Measurements from ENCODE around the gene PRADC1. TPM values are rescaled to one million over a fixed set of nuclear protein-coding genes. Genes with fewer than 3 reads are reported as not detected.
"Not testable (repeated sequence)": the region's sequence is repeated elsewhere in the genome, so short reads cannot be mapped to it uniquely, and the experiment has no call there.

The PRADC1 gene
- total RNA-seq, 1 experiment from 2014 or later, result 35.4 TPM

GRCh38 chr2:73210696-73211095 is 22.3 kb downstream of the PRADC1 start:
- no peak overlapping the region for H3K27ac ChIP-seq (ENCODE audit: low read length)
- no peaks in the 10 kb centered on the region for H3K9me2 ChIP-seq (replicated peaks; ENCODE audit: insufficient read depth, low read length)
- H3K4me3 ChIP-seq (ENCODE audit: low read length), result no peak overlapping the region
- no peak overlapping the region for H2AFZ ChIP-seq (ENCODE audit: low read length)
- no peak for DNase-seq
- H3K9me3 ChIP-seq (ENCODE audit: low read length), result no peaks in the 10 kb centered on the region
- peaks cover 23% of the 10 kb centered on the region for H3K4me1 ChIP-seq (ENCODE audit: low read length)
- H3K9ac ChIP-seq (ENCODE audit: low read length), result no peak overlapping the region
- no peaks in the 10 kb centered on the region for H3K27me3 ChIP-seq (ENCODE audit: low read length)
- H3K36me3 ChIP-seq (ENCODE audit: insufficient read depth, low read length), result no peaks in the 10 kb centered on the region
- H3K4me2 ChIP-seq (ENCODE audit: low read depth, low read length, poor library complexity, severe bottlenecking), result no peak overlapping the region
- H4K20me1 ChIP-seq (ENCODE audit: insufficient read depth, low read depth, low read length), result no peaks in the 10 kb centered on the region
- H3K79me2 ChIP-seq (ENCODE audit: low read length), result peaks cover 15% of the 10 kb centered on the region

- Histone ChIP-seq H3K4me2 (ENCODE audit: low read depth, low read length, poor library complexity, severe bottlenecking) (no peak overlapping the region), H4K20me1 (ENCODE audit: insufficient read depth, low read depth, low read length) (no peaks in the 10 kb centered on the region), H3K27me3 (ENCODE audit: low read length) (no peaks in the 10 kb centered on the region), H3K79me2 (ENCODE audit: low read length) (peaks cover 8% of the 10 kb centered on the region), H3K4me3 (ENCODE audit: low read length) (no peak overlapping the region), H3K9ac (ENCODE audit: low read length) (no peak overlapping the region), H3K9me3 (ENCODE audit: low read length) (no peaks in the 10 kb centered on the region), H3K9me2 (replicated peaks; ENCODE audit: insufficient read depth, low read length) (no peaks in the 10 kb centered on the region), H2AFZ (ENCODE audit: low read length) (no peak overlapping the region), H3K36me3 (ENCODE audit: insufficient read depth, low read length) (no peaks in the 10 kb centered on the region), H3K27ac (ENCODE audit: low read length) (no peak overlapping the region), H3K4me1 (ENCODE audit: low read length) (peaks cover 16% of the 10 kb centered on the region)
- DNase-seq, result no peak
Observed at GRCh38 chr2:73210019-73210418, 23.0 kb downstream of the PRADC1 start.

GRCh38 chr2:73208258-73208657 is 24.8 kb downstream of the PRADC1 start:
- H3K9ac ChIP-seq (ENCODE audit: low read length), result no peak overlapping the region
- no peaks in the 10 kb centered on the region for H3K9me3 ChIP-seq (ENCODE audit: low read length)
- DNase-seq, result no peak
- H3K36me3 ChIP-seq (ENCODE audit: insufficient read depth, low read length), result no peaks in the 10 kb centered on the region
- no peak overlapping the region for H3K4me3 ChIP-seq (ENCODE audit: low read length)
- peaks cover 8% of the 10 kb centered on the region for H3K4me1 ChIP-seq (ENCODE audit: low read length)
- no peak overlapping the region for H3K4me2 ChIP-seq (ENCODE audit: low read depth, low read length, poor library complexity, severe bottlenecking)
- H4K20me1 ChIP-seq (ENCODE audit: insufficient read depth, low read depth, low read length), result no peaks in the 10 kb centered on the region
- H3K79me2 ChIP-seq (ENCODE audit: low read length), result no peaks in the 10 kb centered on the region
- H3K27ac ChIP-seq (ENCODE audit: low read length), result no peak overlapping the region
- H3K9me2 ChIP-seq (replicated peaks; ENCODE audit: insufficient read depth, low read length), result no peaks in the 10 kb centered on the region
- H2AFZ ChIP-seq (ENCODE audit: low read length), result no peak overlapping the region
- H3K27me3 ChIP-seq (ENCODE audit: low read length), result no peaks in the 10 kb centered on the region

GRCh38 chr2:73205611-73206010 is 27.4 kb downstream of the PRADC1 start:
- H3K9ac ChIP-seq (ENCODE audit: low read length), result no peak overlapping the region
- H4K20me1 ChIP-seq (ENCODE audit: insufficient read depth, low read depth, low read length), result no peaks in the 10 kb centered on the region
- DNase-seq, result no peak
- no peak overlapping the region for H2AFZ ChIP-seq (ENCODE audit: low read length)
- H3K4me3 ChIP-seq (ENCODE audit: low read length), result no peak overlapping the region
- H3K36me3 ChIP-seq (ENCODE audit: insufficient read depth, low read length), result no peaks in the 10 kb centered on the region
- no peak overlapping the region for H3K4me2 ChIP-seq (ENCODE audit: low read depth, low read length, poor library complexity, severe bottlenecking)
- no peaks in the 10 kb centered on the region for H3K27me3 ChIP-seq (ENCODE audit: low read length)
- no peaks in the 10 kb centered on the region for H3K9me2 ChIP-seq (replicated peaks; ENCODE audit: insufficient read depth, low read length)
- no peaks in the 10 kb centered on the region for H3K9me3 ChIP-seq (ENCODE audit: low read length)
- H3K27ac ChIP-seq (ENCODE audit: low read length), result no peak overlapping the region
- H3K4me1 ChIP-seq (ENCODE audit: low read length), result no peaks in the 10 kb centered on the region
- H3K79me2 ChIP-seq (ENCODE audit: low read length), result no peaks in the 10 kb centered on the region

- DNase-seq, result no peak
- no peaks in the 10 kb centered on the region for H3K36me3 ChIP-seq (ENCODE audit: insufficient read depth, low read length)
- H3K9ac ChIP-seq (ENCODE audit: low read length), result no peak overlapping the region
- H3K4me2 ChIP-seq (ENCODE audit: low read depth, low read length, poor library complexity, severe bottlenecking), result no peak overlapping the region
- no peak overlapping the region for H3K27ac ChIP-seq (ENCODE audit: low read length)
- no peak overlapping the region for H2AFZ ChIP-seq (ENCODE audit: low read length)
- H3K27me3 ChIP-seq (ENCODE audit: low read length), result no peaks in the 10 kb centered on the region
- H3K9me2 ChIP-seq (replicated peaks; ENCODE audit: insufficient read depth, low read length), result no peaks in the 10 kb centered on the region
- no peaks in the 10 kb centered on the region for H3K79me2 ChIP-seq (ENCODE audit: low read length)
- no peaks in the 10 kb centered on the region for H3K9me3 ChIP-seq (ENCODE audit: low read length)
- no peaks in the 10 kb centered on the region for H4K20me1 ChIP-seq (ENCODE audit: insufficient read depth, low read depth, low read length)
- no peaks in the 10 kb centered on the region for H3K4me1 ChIP-seq (ENCODE audit: low read length)
- H3K4me3 ChIP-seq (ENCODE audit: low read length), result no peak overlapping the region
Observed at GRCh38 chr2:73203055-73203681, 29.9 kb downstream of the PRADC1 start.

- H3K27ac ChIP-seq (ENCODE audit: low read length), result no peak within 1 kb of the TSS
- H3K9me3 ChIP-seq (ENCODE audit: low read length), result no peaks in the 10 kb centered on the region
- no peaks in the 10 kb centered on the region for H4K20me1 ChIP-seq (ENCODE audit: insufficient read depth, low read depth, low read length)
- H3K9ac ChIP-seq (ENCODE audit: low read length), result no peak within 1 kb of the TSS
- H3K36me3 ChIP-seq (ENCODE audit: insufficient read depth, low read length), result no peaks in the 10 kb centered on the region
- no peak within 1 kb of the TSS for H3K4me3 ChIP-seq (ENCODE audit: low read length)
- no peaks in the 10 kb centered on the region for H3K27me3 ChIP-seq (ENCODE audit: low read length)
- no peaks in the 10 kb centered on the region for H3K79me2 ChIP-seq (ENCODE audit: low read length)
- no peaks in the 10 kb centered on the region for H3K9me2 ChIP-seq (replicated peaks; ENCODE audit: insufficient read depth, low read length)
- no peak within 1 kb of the TSS for H3K4me2 ChIP-seq (ENCODE audit: low read depth, low read length, poor library complexity, severe bottlenecking)
- H2AFZ ChIP-seq (ENCODE audit: low read length), result no peak within 1 kb of the TSS
- no peak for DNase-seq
- H3K4me1 ChIP-seq (ENCODE audit: low read length), result no peaks in the 10 kb centered on the region
Observed at GRCh38 chr2:73202156-73203054, 30.6 kb downstream of the PRADC1 start, which contains the start of gene NOTO. Gene NOTO (plus strand): TSS chr2:73202574. CDS start chr2:73202667, 93 bp downstream.

- H3K9ac ChIP-seq (ENCODE audit: low read length); H4K20me1 ChIP-seq (ENCODE audit: insufficient read depth, low read depth, low read length); H3K36me3 ChIP-seq (ENCODE audit: insufficient read depth, low read length): not testable (repeated sequence)
Observed at GRCh38 chr2:73200281-73200680, 32.8 kb downstream of the PRADC1 start.

GRCh38 chr2:73197579-73197978 is 35.5 kb downstream of the PRADC1 start:
- Histone ChIP-seq H3K36me3 (ENCODE audit: insufficient read depth, low read length) (no peaks in the 10 kb centered on the region), H3K9ac (ENCODE audit: low read length) (no peak overlapping the region), H2AFZ (ENCODE audit: low read length) (no peak overlapping the region), H3K4me2 (ENCODE audit: low read depth, low read length, poor library complexity, severe bottlenecking) (no peak overlapping the region), H4K20me1 (ENCODE audit: insufficient read depth, low read depth, low read length) (no peaks in the 10 kb centered on the region), H3K4me1 (ENCODE audit: low read length) (no peaks in the 10 kb centered on the region), H3K9me2 (replicated peaks; ENCODE audit: insufficient read depth, low read length) (no peaks in the 10 kb centered on the region), H3K9me3 (ENCODE audit: low read length) (no peaks in the 10 kb centered on the region), H3K4me3 (ENCODE audit: low read length) (no peak overlapping the region), H3K27ac (ENCODE audit: low read length) (no peak overlapping the region), H3K27me3 (ENCODE audit: low read length) (peaks cover 4% of the 10 kb centered on the region; the same call in 1 of the 2 replicates), H3K79me2 (ENCODE audit: low read length) (no peaks in the 10 kb centered on the region)
- DNase-seq, result no peak

More at GRCh38 chr2:73200281-73200680, 32.8 kb downstream of the PRADC1 start:
- not testable (repeated sequence) for H3K27ac ChIP-seq (ENCODE audit: low read length); H3K4me2 ChIP-seq (ENCODE audit: low read depth, low read length, poor library complexity, severe bottlenecking); H3K9me3 ChIP-seq (ENCODE audit: low read length); H3K9me2 ChIP-seq (replicated peaks; ENCODE audit: insufficient read depth, low read length); H2AFZ ChIP-seq (ENCODE audit: low read length); H3K27me3 ChIP-seq (ENCODE audit: low read length); DNase-seq; H3K4me1 ChIP-seq (ENCODE audit: low read length); H3K79me2 ChIP-seq (ENCODE audit: low read length); H3K4me3 ChIP-seq (ENCODE audit: low read length)
